Measurements from ENCODE around the gene PIGO. TPM values are rescaled to one million over a fixed set of nuclear protein-coding genes. Genes with fewer than 3 reads are reported as not detected.

PIGO gene
- total and polyA plus RNA-seq, 2 experiments from 2014 or later: 11.2 to 18.9 TPM

GRCh38 chr9:35069020-35069419 is 27.4 kb downstream of the PIGO start:
- no peak overlapping the region for H2AFZ ChIP-seq
- H3K27ac Mint-ChIP-seq: peak overlapping the region; percentile 59; the same call in 1 of the 2 replicates
- H3K27me3 ChIP-seq (ENCODE audit: insufficient read depth): no peaks in the 10 kb centered on the region
- peaks cover 73% of the 10 kb centered on the region for H3K79me2 ChIP-seq (replicated peaks; ENCODE audit: insufficient read depth)
- peaks cover 15% of the 10 kb centered on the region for H3K4me1 ChIP-seq (ENCODE audit: insufficient read depth)
- H3F3A ChIP-seq (replicated peaks; ENCODE audit: low read depth): peaks cover 13% of the 10 kb centered on the region
- H3K4me2 ChIP-seq: peak overlapping the region; percentile 21; the same call in 1 of the 2 replicates
- ATAC-seq (no peak), DNase-seq (ENCODE audit: low spot score) (no peak)
- H3K9me3 Mint-ChIP-seq: 0 out of 3 replicates have a peak, but pooled peaks cover 2% of the 10 kb centered on the region
- H3K36me3 Mint-ChIP-seq (ENCODE audit: low read depth): peaks cover 80% of the 10 kb centered on the region
- H3K4me3 Mint-ChIP-seq: peak overlapping the region; percentile 31; the same call in 2 of the 3 replicates
- 0 out of 2 replicates have a peak overlapping the region, but pooled peaks have one; percentile 14 for H3K4me3 ChIP-seq
- peaks cover 26% of the 10 kb centered on the region for H3K4me1 Mint-ChIP-seq
- peaks cover 47% of the 10 kb centered on the region for H3K36me3 ChIP-seq (ENCODE audit: insufficient read depth)
- no peak overlapping the region for H3K27ac ChIP-seq (ENCODE audit: low read depth)
- peaks cover 9% of the 10 kb centered on the region for H3K27me3 Mint-ChIP-seq (ENCODE audit: insufficient read depth, low read depth, poor library complexity)
- TF ChIP-seq POLR2AphosphoS5 (IDR thresholded peaks at IDR 0.05; ENCODE audit: low read depth) (no peak), ZNF331 (CRISPR knock-in tag; IDR thresholded peaks at IDR 0.05; ENCODE audit: low read depth) (no peak), REST (IDR thresholded peaks at IDR 0.05; ENCODE audit: unreplicated experiment) (no peak), CTCF (conservative IDR thresholded peaks at IDR 0.05; ENCODE audit: low read depth in 2 of 2) (no peak), STAT1 (IDR thresholded peaks at IDR 0.05; ENCODE audit: unreplicated experiment) (no peak), JUNB (IDR thresholded peaks at IDR 0.05; ENCODE audit: unreplicated experiment) (no peak), ETS1 (IDR thresholded peaks at IDR 0.05) (no peak), EZH2 (IDR thresholded peaks at IDR 0.05; ENCODE audit: low read depth, unreplicated experiment) (no peak), EZH2phosphoT487 (IDR thresholded peaks at IDR 0.05; ENCODE audit: unreplicated experiment) (no peak), NANOG (IDR thresholded peaks at IDR 0.05; ENCODE audit: borderline replicate concordance) (no peak)
- no peaks in the 10 kb centered on the region for H3K9me2 ChIP-seq (ENCODE audit: insufficient read depth)
- peaks cover 51% of the 10 kb centered on the region for H4K20me1 ChIP-seq (replicated peaks; ENCODE audit: insufficient read depth)

Data from GM23338 (cell line).